ENCODE data around the gene SCARB1.

- TF ChIP-seq EZH2 (IDR thresholded peaks at IDR 0.05; ENCODE audit: insufficient read depth, poor library complexity, severe bottlenecking): no peak
- no peak for TF ChIP-seq EZH2phosphoT487 (IDR thresholded peaks at IDR 0.05; ENCODE audit: insufficient read depth, low read depth)
These were observed 106.3 kb downstream of the SCARB1 start for GRCh38 chr12:124757329-124757728.
